ENCODE results near the gene DUSP10.

Gene DUSP10

DNA sequence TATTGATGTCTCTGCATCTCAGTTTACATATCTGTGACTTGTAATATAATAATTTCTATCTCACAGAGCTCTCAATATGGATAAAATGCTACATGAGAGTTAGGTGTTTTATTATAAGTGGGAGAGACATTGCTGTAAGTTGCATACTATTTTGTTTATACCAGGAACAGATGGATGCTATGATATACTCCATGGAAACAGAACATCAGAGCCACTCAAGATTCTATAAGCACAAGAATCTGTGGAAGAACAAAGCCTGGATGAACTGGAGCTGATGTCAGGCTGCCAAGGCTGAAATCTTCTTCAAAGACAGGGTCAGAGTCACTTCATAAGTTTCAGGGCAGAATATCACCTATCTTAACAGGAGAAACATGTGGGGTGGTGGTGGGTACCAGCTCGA, 30.2 kb downstream of the DUSP10 start:
- DNase-seq, result no peak

DNA sequence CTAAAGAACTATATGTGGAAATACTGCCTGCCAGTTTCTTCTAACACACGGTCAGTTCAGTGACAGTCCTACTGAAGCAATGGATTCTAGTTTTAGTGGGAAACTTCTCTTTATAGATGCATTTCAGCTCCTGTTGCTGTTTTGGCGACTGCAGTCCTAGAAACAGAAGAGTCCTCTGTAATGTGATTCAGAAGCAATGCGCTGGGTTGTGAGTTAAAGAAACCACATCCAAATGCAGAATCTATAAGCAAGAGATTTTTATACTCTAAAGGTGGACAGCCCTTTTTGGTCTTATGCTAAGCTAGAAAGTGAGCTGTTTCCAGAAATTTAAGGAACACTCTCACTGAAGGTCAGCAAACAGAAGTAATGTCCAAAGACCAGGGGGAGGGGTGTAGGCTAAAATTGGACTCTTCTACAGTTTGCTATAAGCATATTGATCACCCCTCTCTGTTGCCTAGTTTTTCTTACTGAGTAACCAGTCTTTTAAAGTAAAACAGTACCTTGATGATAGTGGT, 30.8 kb downstream of the DUSP10 start:
- no peak for DNase-seq

DNA sequence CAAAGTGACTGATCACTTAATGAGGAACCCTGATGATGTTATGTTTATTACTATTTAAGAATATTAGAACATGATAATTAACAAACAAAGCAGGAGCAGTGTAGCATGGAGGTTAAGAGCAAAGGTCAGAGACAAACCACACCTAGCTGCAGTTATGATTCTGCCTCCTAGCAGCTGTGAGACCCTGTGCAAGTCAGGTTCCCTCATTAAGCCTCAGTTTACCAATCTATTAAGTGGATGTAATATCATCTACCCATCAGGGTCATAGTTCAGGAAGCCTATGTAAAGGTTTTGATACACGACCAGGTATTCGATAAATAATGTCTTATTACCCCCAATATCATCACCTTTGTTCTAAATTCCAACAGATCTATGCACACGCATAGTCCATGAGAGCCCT, 32.0 kb downstream of the DUSP10 start:
- no peak for DNase-seq

GRCh38 chr1:221708987-221709386, 32.9 kb downstream of the DUSP10 start:
- DNase-seq, result peak; percentile 18

DNA sequence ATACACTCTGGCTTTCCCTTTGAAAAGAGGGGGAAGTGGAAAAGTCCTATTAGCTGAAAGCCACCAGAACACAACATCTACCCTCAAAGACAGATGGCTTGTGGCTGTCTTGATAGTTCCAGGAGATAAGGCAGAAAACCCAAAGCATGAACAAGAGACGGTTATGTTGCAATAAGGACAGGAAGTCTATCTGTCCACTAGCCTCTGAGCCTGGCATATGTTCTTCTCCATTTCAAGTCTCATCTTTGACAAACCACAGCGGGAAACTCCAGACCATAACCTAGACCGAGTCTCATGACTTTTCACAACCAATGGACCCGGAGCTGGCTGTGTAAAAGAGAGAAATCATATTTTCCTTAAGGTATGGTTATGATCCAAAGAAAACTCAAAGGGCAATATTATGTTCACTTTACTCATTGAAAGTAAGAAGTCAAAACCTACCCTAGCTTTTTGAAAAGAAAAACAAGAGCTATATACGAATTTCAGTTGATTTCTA, 33.8 kb downstream of the DUSP10 start:
- DNase-seq, result no peak

DNA sequence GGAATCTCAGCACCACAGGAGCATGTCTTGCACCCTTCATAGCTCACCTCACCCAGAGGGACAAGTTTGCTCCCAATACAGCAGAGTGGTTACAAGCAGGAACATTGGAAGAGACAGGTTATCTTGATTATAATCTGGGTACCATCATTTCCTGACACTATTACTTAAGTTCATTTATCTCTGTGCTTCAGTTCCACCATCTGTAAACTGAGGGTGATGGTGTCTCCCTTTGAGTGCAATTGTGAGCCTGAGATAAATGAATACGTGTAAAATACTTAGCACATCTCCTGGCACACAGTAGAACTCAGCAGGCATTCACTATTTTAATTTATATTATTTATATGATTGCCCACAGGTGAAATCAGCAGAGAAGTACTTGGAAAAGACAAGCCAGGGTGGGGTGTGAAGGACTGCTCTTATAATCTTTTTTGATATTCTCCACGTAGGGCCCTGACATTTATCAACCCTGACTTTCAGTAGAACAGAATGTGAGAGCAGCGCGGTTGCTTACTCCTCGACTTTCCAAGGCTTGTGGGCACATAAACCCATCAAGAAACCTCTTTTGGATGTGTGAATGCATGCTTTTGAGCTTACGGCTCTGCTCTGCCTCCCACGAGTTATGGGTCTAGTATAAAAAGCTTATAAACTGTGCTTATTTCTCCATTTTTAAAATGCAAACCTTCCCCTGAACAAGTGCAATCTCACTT, 34.9 kb downstream of the DUSP10 start:
- no peak for DNase-seq

DNA sequence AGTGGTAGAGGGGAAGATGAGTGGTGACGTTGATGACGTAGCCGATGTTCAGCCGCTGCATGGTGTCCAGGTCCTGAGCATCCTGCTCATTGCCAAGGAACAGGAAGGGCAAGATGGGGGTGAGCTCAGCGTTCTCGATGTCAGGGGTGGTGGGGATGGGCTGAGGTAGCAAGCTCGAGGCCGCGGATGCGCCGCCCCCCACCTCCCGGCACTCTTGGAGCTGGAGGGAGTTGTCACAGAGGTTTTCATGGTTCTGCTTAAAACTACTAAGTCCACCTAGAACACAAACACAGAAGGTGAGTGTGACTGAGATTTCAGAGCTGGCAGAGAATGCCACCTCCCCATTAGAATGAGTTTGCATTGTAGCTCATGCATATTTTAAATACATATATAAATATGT, 35.7 kb downstream of the DUSP10 start:
- no peak for DNase-seq

- DNase-seq, result no peak
These were observed 37.6 kb downstream of the DUSP10 start for GRCh38 chr1:221704306-221704705.

GRCh38 chr1:221701570-221702186, 40.2 kb downstream of the DUSP10 start:
- no peak for DNase-seq

- DNase-seq, result no peak
These were observed 40.9 kb downstream of the DUSP10 start for GRCh38 chr1:221700948-221701347.

GRCh38 chr1:221700536-221700935, 41.4 kb downstream of the DUSP10 start:
- no peak for DNase-seq

GRCh38 chr1:221699978-221700519, 41.8 kb downstream of the DUSP10 start:
- DNase-seq, result no peak

GRCh38 chr1:221699577-221699976, 42.3 kb downstream of the DUSP10 start:
- no peak for DNase-seq

- DNase-seq, result no peak
These were observed 43.1 kb downstream of the DUSP10 start for GRCh38 chr1:221698579-221699349.

DNA sequence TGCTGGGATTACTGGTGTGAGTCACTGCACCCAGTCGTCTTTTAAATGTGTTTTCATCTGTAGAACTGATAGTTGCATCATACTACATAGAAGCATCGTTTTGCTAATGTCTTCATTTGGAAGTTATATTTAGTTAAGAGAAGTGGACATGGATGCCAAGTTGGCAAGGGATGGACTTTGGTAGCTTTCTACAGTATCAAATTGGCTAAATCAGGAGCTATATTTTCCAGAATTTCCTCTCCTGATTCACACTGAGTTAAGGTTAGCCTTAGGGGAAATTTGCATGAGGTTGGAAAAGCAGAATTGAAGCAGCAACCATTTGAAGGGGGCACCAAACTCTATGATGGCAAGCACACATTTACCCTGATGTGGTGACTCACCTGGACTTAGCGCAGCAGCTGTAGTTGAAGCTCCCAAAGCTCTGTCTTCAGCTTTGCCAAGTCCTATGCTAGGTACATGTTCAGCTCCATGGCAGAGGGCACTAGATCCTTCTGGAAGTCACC, 43.9 kb downstream of the DUSP10 start:
- DNase-seq, result no peak

- no peak for DNase-seq
These were observed 45.0 kb downstream of the DUSP10 start for GRCh38 chr1:221696718-221697461.

DNA sequence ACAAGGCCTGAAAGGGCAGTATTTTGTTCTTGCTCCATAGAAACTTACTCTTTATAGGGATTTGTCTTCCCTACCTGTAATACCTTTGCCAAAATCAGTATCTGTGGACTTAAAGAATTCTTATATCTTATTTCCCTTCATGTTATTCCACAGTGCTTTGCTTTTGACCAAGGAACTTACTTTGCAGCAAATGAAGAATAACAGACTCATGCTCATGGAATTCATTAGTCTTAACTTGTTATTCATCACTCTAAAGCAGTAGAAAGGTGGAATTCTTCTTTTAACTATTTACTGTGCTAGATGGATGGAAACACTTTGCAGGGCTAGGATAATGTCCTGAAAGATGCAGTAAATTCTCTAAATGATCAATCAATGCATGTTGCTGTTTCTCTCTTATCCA, 45.9 kb downstream of the DUSP10 start:
- no peak for DNase-seq

- DNase-seq, result no peak
These were observed 46.6 kb downstream of the DUSP10 start for GRCh38 chr1:221695301-221695700.

- no peak for DNase-seq
These were observed 47.8 kb downstream of the DUSP10 start for GRCh38 chr1:221694109-221694508.

GRCh38 chr1:221693087-221693486, 48.8 kb downstream of the DUSP10 start:
- DNase-seq, result no peak

DNA sequence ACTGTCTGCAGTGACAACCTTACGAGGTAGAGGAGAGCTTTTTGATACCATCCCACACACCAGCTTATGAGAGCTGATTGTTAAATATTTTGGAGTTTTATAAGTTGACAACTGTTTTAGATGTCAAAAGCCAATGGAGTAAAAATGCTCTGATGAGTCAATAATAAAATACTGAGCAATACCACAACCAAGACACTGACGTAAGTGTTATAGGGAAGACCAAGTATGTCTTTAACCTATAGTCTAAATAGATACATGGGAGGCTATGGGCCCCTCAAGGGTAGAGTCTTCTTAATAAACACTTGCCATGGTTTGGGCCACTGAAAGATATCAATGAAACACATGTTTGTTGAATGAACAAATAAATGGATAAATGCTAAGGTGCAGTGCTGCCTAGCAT, 49.2 kb downstream of the DUSP10 start:
- no peak for DNase-seq

GRCh38 chr1:221691261-221691660, 50.6 kb downstream of the DUSP10 start:
- DNase-seq, result no peak

Measured in activated effector memory CD4-positive, alpha-beta T cell treated with Interleukin-2 at 50 U/mL for 16 hours (primary cell).